ENCODE results near the gene TEX14. TPM values are rescaled to one million over a fixed set of nuclear protein-coding genes. Genes with fewer than 3 reads are reported as not detected.
A peak's percentile ranks its signal among the peaks of the same experiment; 100 is the strongest.

TEX14 gene
- total and polyA plus RNA-seq, 3 experiments from 2014 or later: 0.11 to 0.20 TPM; not detected in 1

- peaks cover 21% of the 10 kb centered on the region for H3K4me1 ChIP-seq (ENCODE audit: insufficient read depth, low read length)
- H3K9me3 ChIP-seq (ENCODE audit: low read length): no peaks in the 10 kb centered on the region
- H3K4me3 ChIP-seq (ENCODE audit: low read length): no peak overlapping the region
- no peak overlapping the region for H3K27ac ChIP-seq (ENCODE audit: low read depth, low read length)
- Mint-ChIP-seq H3K27ac (peak overlapping the region in 2 of 8 donors; percentile 46 to 65), H3K4me1 (peaks cover 18 to 24% (median 20%) of the 10 kb centered on the region in 3 donors), H3K9me3 (no peaks in the 10 kb centered on the region), H3K27me3 (peaks cover 0 to 7% of the 10 kb centered on the region in 2 donors), H3K36me3 (peaks cover 0 to 6% (median 0%) of the 10 kb centered on the region in 3 donors), H3K4me3 (peak overlapping the region in 4 of 7 donors; percentile 15 to 48 (median 34))
- CTCF ChIA-PET: interaction anchor here (1.0 kb wide), 1 partner anchor 484 kb away, joined by 3 read pairs; no protein-coding TSS in a partner anchor
- no peaks in the 10 kb centered on the region for H3K36me3 ChIP-seq (ENCODE audit: insufficient read depth, low read length)
- no peak for DNase-seq
- POLR2A ChIA-PET: interaction anchor here (0.6 kb wide), 1 partner anchor 29 kb away, joined by 6 read pairs; no protein-coding TSS in a partner anchor
- H3K27me3 ChIP-seq (ENCODE audit: insufficient read depth, low read length, poor library complexity, severe bottlenecking): no peaks in the 10 kb centered on the region
These were observed 170.9 kb downstream of the TEX14 start for GRCh38 chr17:58520843-58521430.

DNA sequence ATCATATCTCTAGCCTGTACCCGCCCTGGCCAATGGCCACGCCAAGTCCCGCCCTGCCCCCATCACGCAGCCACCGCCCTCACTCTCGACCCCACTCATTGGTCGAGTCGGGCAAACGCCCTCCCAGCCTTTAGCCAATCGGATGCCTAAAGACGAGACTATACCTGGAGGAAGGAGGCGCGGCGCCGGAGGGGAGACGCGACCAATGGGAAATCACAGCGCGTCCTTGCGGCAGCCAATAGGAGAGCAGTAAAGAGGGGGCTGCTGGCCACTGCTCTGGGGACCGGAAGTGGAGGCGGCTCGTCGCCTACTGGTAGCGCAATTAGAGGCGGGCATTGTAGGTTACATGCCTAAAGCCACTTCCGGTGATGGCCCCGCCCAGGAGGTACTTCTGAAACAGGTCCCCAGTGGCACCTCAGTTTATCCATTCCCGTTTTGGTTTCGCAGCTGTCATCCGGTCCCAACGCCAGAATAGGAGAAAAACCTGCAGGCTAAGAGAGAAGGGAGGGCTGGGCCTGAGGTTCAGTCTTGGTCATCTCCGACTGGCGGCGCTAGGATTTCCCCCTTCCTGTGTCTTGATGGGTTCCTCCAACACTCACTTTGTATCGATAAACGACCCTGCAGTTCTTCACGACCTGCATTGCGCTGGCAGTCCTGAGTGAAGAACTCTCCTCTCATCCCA, 173.8 kb downstream of the TEX14 start:
- Histone ChIP-seq H3K4me1 (ENCODE audit: insufficient read depth, low read length) (peaks cover 41% of the 10 kb centered on the region), H3K27ac (ENCODE audit: low read depth, low read length) (peak overlapping the region; percentile 77), H3K9me3 (ENCODE audit: low read length) (no peaks in the 10 kb centered on the region), H3K27me3 (ENCODE audit: insufficient read depth, low read length, poor library complexity, severe bottlenecking) (no peaks in the 10 kb centered on the region), H3K36me3 (ENCODE audit: insufficient read depth, low read length) (no peaks in the 10 kb centered on the region), H3K4me3 (ENCODE audit: low read length) (peak overlapping the region; percentile 81)
- ChIA-PET POLR2A (interaction anchor here (0.5 to 2.8 kb wide), 10 partner anchors 30 to 1684 kb away, joined by 3 to 13 read pairs (median 6); partner anchors contain the start of genes C17orf67, DGKE, HSF5 and RAD51C), CTCF (interaction anchor here (0.8 to 2.4 kb wide), 17 partner anchors 9 to 499 kb away, joined by 3 to 16 read pairs (median 4); partner anchors contain the start of gene SUPT4H1)
- H3K36me3 Mint-ChIP-seq: peaks cover 0 to 6% (median 0%) of the 10 kb centered on the region in 3 donors
- no peaks in the 10 kb centered on the region for H3K9me3 Mint-ChIP-seq
- peak overlapping the region; percentile 81 to 99 (median 97) for H3K4me3 Mint-ChIP-seq
- H3K27ac Mint-ChIP-seq: peak overlapping the region; percentile 85 to 98 (median 94)
- H3K27me3 Mint-ChIP-seq: peaks cover 0 to 7% of the 10 kb centered on the region in 2 donors
- peak; percentile 98 to 100 (median 100) for DNase-seq
- H3K4me1 Mint-ChIP-seq: peaks cover 35 to 48% (median 38%) of the 10 kb centered on the region in 3 donors

DNA sequence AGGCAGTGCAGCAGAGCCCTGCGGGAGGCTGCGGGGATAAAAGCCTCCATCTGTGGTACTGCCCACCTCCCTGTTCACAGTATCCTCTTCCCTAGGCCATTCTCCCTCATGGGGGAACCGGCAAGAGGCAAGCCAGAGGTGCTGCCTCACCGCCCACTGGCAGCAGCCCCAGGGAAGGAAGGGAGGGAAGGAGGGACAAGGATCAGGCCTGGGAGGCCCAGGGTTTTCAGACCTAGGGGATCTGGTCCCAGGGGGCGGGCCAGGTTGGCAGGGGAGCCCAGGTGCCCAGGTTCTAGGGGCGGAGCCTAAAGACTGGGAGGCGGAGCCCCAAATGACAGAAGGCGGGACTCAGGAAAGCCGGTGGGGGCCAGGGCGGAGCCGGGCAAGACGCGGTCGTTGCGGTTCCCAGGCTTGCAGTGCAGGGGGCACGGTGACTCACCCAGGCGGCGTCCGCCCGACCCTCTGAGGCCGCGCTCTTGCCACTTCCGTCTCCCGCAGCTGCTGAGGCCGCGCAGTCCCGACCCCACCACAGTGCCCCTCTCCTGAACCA, 174.4 kb downstream of the TEX14 start:
- Mint-ChIP-seq H3K4me3 (peak overlapping the region; percentile 81 to 99 (median 97)), H3K27ac (peak overlapping the region; percentile 85 to 98 (median 94)), H3K9me3 (no peaks in the 10 kb centered on the region), H3K27me3 (peaks cover 0 to 7% of the 10 kb centered on the region in 2 donors), H3K4me1 (peaks cover 38 to 53% (median 43%) of the 10 kb centered on the region in 3 donors), H3K36me3 (peaks cover 0 to 9% (median 0%) of the 10 kb centered on the region in 3 donors)
- Histone ChIP-seq H3K4me3 (ENCODE audit: low read length) (peak overlapping the region; percentile 81), H3K9me3 (ENCODE audit: low read length) (no peaks in the 10 kb centered on the region), H3K36me3 (ENCODE audit: insufficient read depth, low read length) (peaks cover 4% of the 10 kb centered on the region), H3K27me3 (ENCODE audit: insufficient read depth, low read length, poor library complexity, severe bottlenecking) (no peaks in the 10 kb centered on the region), H3K27ac (ENCODE audit: low read depth, low read length) (peak overlapping the region; percentile 77), H3K4me1 (ENCODE audit: insufficient read depth, low read length) (peaks cover 44% of the 10 kb centered on the region)
- no peak for DNase-seq
- ChIA-PET POLR2A (interaction anchor here (1.0 to 2.8 kb wide), 6 partner anchors 30 to 1103 kb away, joined by 3 to 13 read pairs (median 6); partner anchors contain the start of genes HSF5 and SUPT4H1), CTCF (interaction anchor here (1.4 to 2.1 kb wide), 4 partner anchors 9 to 166 kb away, joined by 3 to 8 read pairs (median 4); partner anchors contain the start of gene SUPT4H1)

GRCh38 chr17:58516644-58517377, 175.0 kb downstream of the TEX14 start:
- CTCF ChIA-PET: interaction anchor here (0.9 to 2.2 kb wide), 2 partner anchors 100 to 199 kb away, joined by 3 to 7 read pairs; partner anchors contain the start of gene RNF43
- H3K4me3 Mint-ChIP-seq: peak overlapping the region; percentile 81 to 99 (median 97)
- peaks cover 0 to 7% of the 10 kb centered on the region in 2 donors for H3K27me3 Mint-ChIP-seq
- H3K4me1 ChIP-seq (ENCODE audit: insufficient read depth, low read length): peaks cover 44% of the 10 kb centered on the region
- DNase-seq: no peak
- peak overlapping the region; percentile 77 for H3K27ac ChIP-seq (ENCODE audit: low read depth, low read length)
- peaks cover 10% of the 10 kb centered on the region for H3K36me3 ChIP-seq (ENCODE audit: insufficient read depth, low read length)
- peaks cover 0 to 15% (median 0%) of the 10 kb centered on the region in 3 donors for H3K36me3 Mint-ChIP-seq
- no peaks in the 10 kb centered on the region for H3K9me3 Mint-ChIP-seq
- POLR2A ChIA-PET: interaction anchor here (0.6 to 2.8 kb wide), 5 partner anchors 23 to 165 kb away, joined by 4 to 13 read pairs (median 6); partner anchors contain the start of genes HSF5 and SUPT4H1
- H3K27me3 ChIP-seq (ENCODE audit: insufficient read depth, low read length, poor library complexity, severe bottlenecking): no peaks in the 10 kb centered on the region
- peaks cover 38 to 58% (median 44%) of the 10 kb centered on the region in 3 donors for H3K4me1 Mint-ChIP-seq
- peak overlapping the region; percentile 81 for H3K4me3 ChIP-seq (ENCODE audit: low read length)
- H3K27ac Mint-ChIP-seq: peak overlapping the region; percentile 85 to 98 (median 94)
- H3K9me3 ChIP-seq (ENCODE audit: low read length): no peaks in the 10 kb centered on the region

DNA sequence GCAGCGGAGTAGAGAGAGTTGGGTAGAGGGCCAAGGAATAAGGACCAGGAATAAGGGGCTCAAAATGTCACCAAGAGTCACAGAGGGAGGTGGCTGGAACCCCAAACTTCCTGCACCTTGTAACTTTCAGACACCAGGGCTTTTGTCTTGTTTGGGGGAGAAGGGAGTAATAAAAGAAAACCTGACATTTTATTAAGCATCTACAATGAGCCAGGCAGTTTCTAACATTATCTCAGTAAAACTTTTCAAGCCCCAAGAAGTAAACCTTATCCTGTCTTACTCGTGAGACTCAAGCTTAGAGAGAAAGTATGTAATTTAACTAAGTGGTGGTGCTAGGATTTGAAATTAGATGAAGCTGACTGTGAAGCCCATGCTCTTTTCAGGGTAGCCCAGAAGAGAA, 176.6 kb downstream of the TEX14 start:
- ChIA-PET CTCF (interaction anchor here (1.0 to 2.2 kb wide), 2 partner anchors 9 to 198 kb away, joined by 4 to 7 read pairs; no protein-coding TSS in a partner anchor), POLR2A (interaction anchor here (0.7 to 1.9 kb wide), 4 partner anchors 27 to 591 kb away, joined by 3 to 6 read pairs (median 4); partner anchors contain the start of genes HSF5 and TRIM37)
- Histone ChIP-seq H3K4me3 (ENCODE audit: low read length) (no peak overlapping the region), H3K36me3 (ENCODE audit: insufficient read depth, low read length) (peaks cover 25% of the 10 kb centered on the region), H3K4me1 (ENCODE audit: insufficient read depth, low read length) (peaks cover 44% of the 10 kb centered on the region), H3K27me3 (ENCODE audit: insufficient read depth, low read length, poor library complexity, severe bottlenecking) (no peaks in the 10 kb centered on the region), H3K27ac (ENCODE audit: low read depth, low read length) (no peak overlapping the region), H3K9me3 (ENCODE audit: low read length) (no peaks in the 10 kb centered on the region)
- Mint-ChIP-seq H3K27me3 (peaks cover 0 to 9% of the 10 kb centered on the region in 2 donors), H3K4me3 (peak overlapping the region; percentile 66 to 86 (median 80)), H3K4me1 (peaks cover 45 to 65% (median 56%) of the 10 kb centered on the region in 3 donors), H3K9me3 (no peaks in the 10 kb centered on the region), H3K27ac (peak overlapping the region in 7 of 8 donors; percentile 65 to 88 (median 85)), H3K36me3 (peaks cover 0 to 30% (median 11%) of the 10 kb centered on the region in 3 donors)
- DNase-seq: no peak

GRCh38 chr17:58514770-58515157, 177.1 kb downstream of the TEX14 start:
- peak overlapping the region; percentile 66 to 86 (median 80) for H3K4me3 Mint-ChIP-seq
- no peaks in the 10 kb centered on the region for H3K9me3 Mint-ChIP-seq
- peaks cover 0 to 9% of the 10 kb centered on the region in 2 donors for H3K27me3 Mint-ChIP-seq
- Histone ChIP-seq H3K4me3 (ENCODE audit: low read length) (peak overlapping the region; percentile 67), H3K4me1 (ENCODE audit: insufficient read depth, low read length) (peaks cover 44% of the 10 kb centered on the region), H3K27ac (ENCODE audit: low read depth, low read length) (no peak overlapping the region), H3K36me3 (ENCODE audit: insufficient read depth, low read length) (peaks cover 30% of the 10 kb centered on the region), H3K9me3 (ENCODE audit: low read length) (no peaks in the 10 kb centered on the region), H3K27me3 (ENCODE audit: insufficient read depth, low read length, poor library complexity, severe bottlenecking) (no peaks in the 10 kb centered on the region)
- POLR2A ChIA-PET: interaction anchor here (0.7 to 1.9 kb wide), 5 partner anchors 27 to 592 kb away, joined by 3 to 6 read pairs (median 3); partner anchors contain the start of genes HSF5 and TRIM37
- peaks cover 44 to 70% (median 62%) of the 10 kb centered on the region in 3 donors for H3K4me1 Mint-ChIP-seq
- DNase-seq: no peak
- peaks cover 0 to 35% (median 16%) of the 10 kb centered on the region in 3 donors for H3K36me3 Mint-ChIP-seq
- CTCF ChIA-PET: interaction anchor here (1.0 to 2.2 kb wide), 2 partner anchors 9 to 197 kb away, joined by 4 to 7 read pairs; no protein-coding TSS in a partner anchor
- peak overlapping the region in 7 of 8 donors; percentile 57 to 88 (median 85) for H3K27ac Mint-ChIP-seq

Data from CD8-positive, alpha-beta memory T cell (primary cell).